ENCODE measurements around the gene CAPZA2.

GRCh38 chr7:116851175-116851574 lies 11.2 kb upstream of the CAPZA2 start:
- TF ChIP-seq CTCF (IDR thresholded peaks at IDR 0.05) (no peak), EZH2phosphoT487 (IDR thresholded peaks at IDR 0.05) (no peak)
